ENCODE data around the gene CCDC91.
"Not testable (repeated sequence)": the region's sequence is repeated elsewhere in the genome, so short reads cannot be mapped to it uniquely, and the experiment has no call there.

CCDC91 gene

DNA sequence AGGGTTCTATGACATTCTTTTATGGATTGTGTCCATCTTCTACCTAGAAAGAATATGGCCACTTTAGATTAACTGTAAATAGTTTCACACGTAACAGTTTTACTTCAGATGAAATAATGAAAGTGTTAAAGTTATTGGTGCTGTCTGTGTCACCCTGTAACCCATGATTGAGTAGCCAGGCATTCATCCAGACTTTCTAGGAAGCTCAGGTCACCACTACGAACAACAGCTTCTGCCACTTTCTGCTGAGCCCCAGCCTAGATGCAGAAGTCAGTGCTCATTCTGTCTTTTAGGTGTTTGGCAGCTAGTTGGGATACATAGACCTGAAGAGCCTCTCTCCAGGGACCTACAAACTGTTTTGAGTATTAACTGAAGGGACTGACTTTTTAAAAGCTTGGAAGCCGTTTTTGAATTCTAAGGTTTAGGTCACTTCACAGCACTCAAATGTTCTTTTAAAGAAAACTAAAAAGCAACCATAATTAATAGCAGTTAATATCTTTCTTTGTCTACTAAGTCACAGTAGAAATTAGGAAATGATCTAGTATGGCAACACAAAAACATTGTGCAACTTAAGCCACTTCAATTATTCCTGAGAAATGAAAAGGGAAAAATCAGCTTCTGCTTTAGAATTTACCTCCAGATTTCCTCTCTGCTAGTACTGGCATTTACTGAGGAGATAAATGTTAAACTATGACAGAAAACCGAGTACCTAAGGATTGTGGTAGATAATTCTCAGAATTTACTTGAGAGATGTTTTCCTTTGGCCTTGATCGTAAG lies 266.9 kb downstream of the CCDC91 start:
- 100% methylated on average over 2 of the region's 5 CpGs for WGBS (ENCODE audit: insufficient coverage)
- no peaks in the 10 kb centered on the region for H3K4me1 ChIP-seq (ENCODE audit: control extremely low read depth in 1 of 4, control insufficient read depth in 4 of 4, insufficient read depth in 4 of 4, low read length in 3 of 4)
- no peak for DNase-seq
- CTCF ChIA-PET: no interaction called here
- POLR2A ChIA-PET: no interaction called here
- no peaks in the 10 kb centered on the region for H3K27me3 ChIP-seq (replicated peaks in 2 of 5; ENCODE audit: control insufficient read depth in 4 of 5, insufficient read depth in 5 of 5, low read length in 4 of 5)
- H3K27ac ChIP-seq (ENCODE audit: insufficient read depth in 1 of 2, low read depth in 1 of 2, low read length in 2 of 2, poor library complexity in 1 of 2, severe bottlenecking in 2 of 2): no peak overlapping the region
- peaks cover 0 to 17% (median 5%) of the 10 kb centered on the region in 4 experiments for H3K36me3 ChIP-seq (ENCODE audit: control insufficient read depth in 4 of 4, insufficient read depth in 4 of 4, low read length in 3 of 4)
- no peaks in the 10 kb centered on the region for H3K9me3 ChIP-seq (ENCODE audit: control extremely low read depth in 1 of 5, control insufficient read depth in 4 of 5, insufficient read depth in 2 of 5, low read depth in 1 of 5, low read length in 4 of 5)
- H3K4me3 ChIP-seq (ENCODE audit: control insufficient read depth in 1 of 7, extremely low read depth in 1 of 7, insufficient read depth in 4 of 7, low read depth in 2 of 7, low read length in 6 of 7): no peak overlapping the region

DNA sequence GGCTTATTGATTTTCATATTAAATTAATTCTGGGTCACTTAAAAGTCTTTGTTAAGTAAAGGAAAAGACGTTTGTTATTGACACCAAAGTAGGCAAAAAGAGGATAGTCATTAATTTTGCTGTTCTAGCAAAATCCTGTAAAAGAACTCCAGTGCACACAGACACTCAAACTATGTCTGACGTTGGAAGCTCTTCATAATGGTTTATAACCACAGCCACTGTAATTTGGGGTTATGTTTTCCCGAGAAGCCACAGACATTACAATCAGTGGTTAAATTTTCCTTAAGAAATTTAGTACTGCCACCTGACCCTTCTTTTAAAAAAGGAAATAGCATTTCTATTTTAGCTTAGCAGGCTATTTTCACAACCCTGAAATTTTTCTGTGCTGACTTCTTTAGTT lies 267.5 kb downstream of the CCDC91 start:
- no peaks in the 10 kb centered on the region for H3K9me3 ChIP-seq (ENCODE audit: control extremely low read depth in 1 of 5, control insufficient read depth in 4 of 5, insufficient read depth in 2 of 5, low read depth in 1 of 5, low read length in 4 of 5)
- no peaks in the 10 kb centered on the region for H3K4me1 ChIP-seq (ENCODE audit: control extremely low read depth in 1 of 4, control insufficient read depth in 4 of 4, insufficient read depth in 4 of 4, low read length in 3 of 4)
- H3K36me3 ChIP-seq (ENCODE audit: control insufficient read depth in 4 of 4, insufficient read depth in 4 of 4, low read length in 3 of 4): peaks cover 0 to 17% (median 4%) of the 10 kb centered on the region in 4 experiments
- POLR2A ChIA-PET: no interaction called here
- DNase-seq: no peak
- H3K4me3 ChIP-seq (ENCODE audit: control insufficient read depth in 1 of 7, extremely low read depth in 1 of 7, insufficient read depth in 4 of 7, low read depth in 2 of 7, low read length in 6 of 7): no peak overlapping the region
- CTCF ChIA-PET: no interaction called here
- WGBS (ENCODE audit: insufficient coverage): 100% methylated on average over 3 of the region's 3 CpGs
- H3K27me3 ChIP-seq (replicated peaks in 2 of 5; ENCODE audit: control insufficient read depth in 4 of 5, insufficient read depth in 5 of 5, low read length in 4 of 5): no peaks in the 10 kb centered on the region
- H3K27ac ChIP-seq (ENCODE audit: insufficient read depth in 1 of 2, low read depth in 1 of 2, low read length in 2 of 2, poor library complexity in 1 of 2, severe bottlenecking in 2 of 2): no peak overlapping the region

DNA sequence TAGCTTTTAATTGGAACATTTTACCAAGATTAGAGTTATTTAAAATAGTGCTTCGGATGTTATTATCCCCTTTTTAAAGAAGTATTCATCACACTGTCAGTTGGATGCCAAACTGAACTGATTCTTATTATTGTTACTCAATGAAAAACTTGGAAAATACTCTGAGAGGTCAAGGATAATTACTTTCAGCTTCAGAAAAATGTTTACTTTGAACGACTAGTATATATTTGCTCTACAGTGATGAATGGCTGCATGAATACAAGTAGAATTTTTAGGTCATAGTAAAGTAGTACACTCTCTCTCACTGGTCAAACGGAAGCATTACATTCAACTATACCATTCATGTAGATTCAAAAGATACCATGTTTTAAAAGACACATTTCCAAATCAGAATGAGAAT lies 269.2 kb downstream of the CCDC91 start:
- H3K4me1 ChIP-seq (ENCODE audit: control extremely low read depth in 1 of 4, control insufficient read depth in 4 of 4, insufficient read depth in 4 of 4, low read length in 3 of 4): no peaks in the 10 kb centered on the region
- H3K27me3 ChIP-seq (replicated peaks in 2 of 5; ENCODE audit: control insufficient read depth in 4 of 5, insufficient read depth in 5 of 5, low read length in 4 of 5): no peaks in the 10 kb centered on the region
- H3K9me3 ChIP-seq (ENCODE audit: control extremely low read depth in 1 of 5, control insufficient read depth in 4 of 5, insufficient read depth in 2 of 5, low read depth in 1 of 5, low read length in 4 of 5): no peaks in the 10 kb centered on the region
- ChIA-PET CTCF (interaction anchor here (1.1 kb wide), 1 partner anchor 21 kb away, joined by 3 read pairs; no protein-coding TSS in a partner anchor), POLR2A (no interaction called here)
- no peak overlapping the region for H3K27ac ChIP-seq (ENCODE audit: insufficient read depth in 1 of 2, low read depth in 1 of 2, low read length in 2 of 2, poor library complexity in 1 of 2, severe bottlenecking in 2 of 2)
- no peak for DNase-seq
- H3K4me3 ChIP-seq (ENCODE audit: control insufficient read depth in 1 of 7, extremely low read depth in 1 of 7, insufficient read depth in 4 of 7, low read depth in 2 of 7, low read length in 6 of 7): no peak overlapping the region
- H3K36me3 ChIP-seq (ENCODE audit: control insufficient read depth in 4 of 4, insufficient read depth in 4 of 4, low read length in 3 of 4): peaks cover 4 to 13% (median 8%) of the 10 kb centered on the region in 4 experiments
- no CpG with 5 or more reads among the region's 3 CpGs for WGBS (ENCODE audit: insufficient coverage)

DNA sequence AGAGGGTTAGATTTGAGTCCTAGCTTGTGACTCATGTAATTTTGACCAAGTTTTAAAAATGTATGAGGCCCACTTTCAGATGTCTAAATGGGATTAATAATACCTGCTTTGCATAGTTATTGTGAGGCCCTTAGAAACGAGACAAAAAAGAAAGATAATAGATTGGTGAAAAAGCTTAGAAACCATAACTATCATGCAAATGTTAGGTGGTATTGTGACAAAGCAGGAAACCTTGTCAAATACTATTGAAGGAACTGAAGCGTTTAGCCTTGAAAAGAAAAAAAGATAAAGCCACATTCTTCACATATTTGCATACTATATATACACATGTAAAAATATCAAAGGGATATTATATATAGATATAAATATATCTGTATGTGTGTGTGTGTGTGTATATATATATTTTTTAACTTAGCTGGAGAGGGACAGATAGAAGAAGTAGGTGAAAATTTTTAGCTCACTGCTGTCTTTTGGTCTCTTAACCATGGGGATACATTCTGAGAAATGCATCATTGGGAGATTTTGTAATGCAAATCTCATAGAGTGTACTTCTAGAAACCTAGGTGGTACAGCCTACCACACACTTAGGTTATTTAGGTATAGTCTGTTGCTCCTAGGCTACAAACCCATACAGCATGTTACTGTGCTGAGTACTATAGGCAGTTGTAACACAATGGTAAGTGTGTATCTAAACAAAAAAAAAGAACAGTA lies 270.3 kb downstream of the CCDC91 start:
- DNase-seq: no peak
- Histone ChIP-seq H3K4me1 (ENCODE audit: control extremely low read depth in 1 of 4, control insufficient read depth in 4 of 4, insufficient read depth in 4 of 4, low read length in 3 of 4) (no peaks in the 10 kb centered on the region), H3K27me3 (replicated peaks in 2 of 5; ENCODE audit: control insufficient read depth in 4 of 5, insufficient read depth in 5 of 5, low read length in 4 of 5) (no peaks in the 10 kb centered on the region), H3K9me3 (ENCODE audit: control extremely low read depth in 1 of 5, control insufficient read depth in 4 of 5, insufficient read depth in 2 of 5, low read depth in 1 of 5, low read length in 4 of 5) (no peaks in the 10 kb centered on the region), H3K27ac (ENCODE audit: insufficient read depth in 1 of 2, low read depth in 1 of 2, low read length in 2 of 2, poor library complexity in 1 of 2, severe bottlenecking in 2 of 2) (no peak overlapping the region), H3K36me3 (ENCODE audit: control insufficient read depth in 4 of 4, insufficient read depth in 4 of 4, low read length in 3 of 4) (peaks cover 5 to 15% (median 10%) of the 10 kb centered on the region in 4 experiments), H3K4me3 (ENCODE audit: control insufficient read depth in 1 of 7, extremely low read depth in 1 of 7, insufficient read depth in 4 of 7, low read depth in 2 of 7, low read length in 6 of 7) (no peak overlapping the region)
- no CpG with 5 or more reads among the region's 2 CpGs for WGBS (ENCODE audit: insufficient coverage)
- CTCF ChIA-PET: no interaction called here
- POLR2A ChIA-PET: no interaction called here

DNA sequence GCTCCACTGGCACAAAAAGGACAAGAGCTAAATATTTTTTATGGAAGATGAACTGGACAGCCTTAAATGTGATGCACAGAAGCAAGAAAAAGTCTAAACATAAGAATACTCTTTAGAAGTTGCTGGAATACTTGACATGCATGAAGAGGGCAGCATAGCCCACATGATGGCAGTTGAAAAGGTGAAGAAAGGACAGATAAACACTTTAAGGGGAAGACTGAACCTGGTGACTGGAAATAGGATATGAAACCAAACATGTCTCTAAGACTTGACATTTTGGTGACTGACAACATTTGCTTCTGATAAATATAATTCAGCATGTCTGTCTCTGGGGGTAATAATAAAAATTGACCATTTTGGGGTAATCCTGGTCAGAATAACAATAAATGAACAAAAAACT lies 273.1 kb downstream of the CCDC91 start:
- H3K9me3 ChIP-seq (ENCODE audit: control extremely low read depth in 1 of 5, control insufficient read depth in 4 of 5, insufficient read depth in 2 of 5, low read depth in 1 of 5, low read length in 4 of 5): no peaks in the 10 kb centered on the region
- no peak overlapping the region for H3K27ac ChIP-seq (ENCODE audit: insufficient read depth in 1 of 2, low read depth in 1 of 2, low read length in 2 of 2, poor library complexity in 1 of 2, severe bottlenecking in 2 of 2)
- no peak overlapping the region for H3K4me3 ChIP-seq (ENCODE audit: control insufficient read depth in 1 of 7, extremely low read depth in 1 of 7, insufficient read depth in 4 of 7, low read depth in 2 of 7, low read length in 6 of 7)
- H3K4me1 ChIP-seq (ENCODE audit: control extremely low read depth in 1 of 4, control insufficient read depth in 4 of 4, insufficient read depth in 4 of 4, low read length in 3 of 4): no peaks in the 10 kb centered on the region
- CTCF ChIA-PET: no interaction called here
- POLR2A ChIA-PET: no interaction called here
- H3K27me3 ChIP-seq (replicated peaks in 2 of 5; ENCODE audit: control insufficient read depth in 4 of 5, insufficient read depth in 5 of 5, low read length in 4 of 5): no peaks in the 10 kb centered on the region
- peaks cover 5 to 15% (median 10%) of the 10 kb centered on the region in 4 experiments for H3K36me3 ChIP-seq (ENCODE audit: control insufficient read depth in 4 of 4, insufficient read depth in 4 of 4, low read length in 3 of 4)
- no peak for DNase-seq

DNA sequence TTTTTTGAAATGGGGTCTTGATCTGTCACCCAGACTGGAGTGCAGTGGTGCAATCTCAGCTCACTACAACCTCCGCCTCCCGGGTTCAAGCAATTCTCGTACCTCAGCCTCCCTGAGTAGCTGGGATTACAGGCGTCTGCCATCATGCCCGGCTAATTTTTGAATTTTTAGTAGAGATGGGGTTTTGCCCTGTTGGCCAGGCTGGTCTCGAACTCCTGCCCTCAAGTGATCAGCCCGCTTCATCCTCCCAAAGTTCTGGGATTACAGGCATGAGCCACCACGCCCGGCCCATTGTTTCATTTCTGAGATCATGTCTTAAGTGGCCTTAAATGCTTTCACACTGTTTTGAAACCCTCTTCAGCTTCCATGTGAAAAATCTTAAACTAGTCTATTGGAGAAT lies 281.5 kb downstream of the CCDC91 start:
- POLR2A ChIA-PET: not testable (repeated sequence)

DNA sequence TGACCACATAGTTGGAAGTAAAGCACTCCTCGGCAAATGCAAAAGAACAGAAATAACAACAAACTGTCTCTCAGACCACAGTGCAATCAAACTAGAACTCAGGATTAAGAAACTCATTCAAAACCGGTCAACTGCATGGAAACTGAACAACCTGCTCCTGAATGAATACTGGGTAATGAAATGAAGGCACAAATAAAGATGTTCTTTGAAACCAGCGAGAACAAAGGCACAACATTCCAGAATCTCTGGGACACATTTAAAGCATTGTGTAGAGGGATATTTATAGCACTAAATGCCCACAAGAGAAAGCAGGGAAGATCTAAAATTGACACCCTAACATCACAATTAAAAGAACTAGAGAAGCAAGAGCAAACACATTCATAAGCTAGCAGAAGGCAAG lies 285.9 kb downstream of the CCDC91 start:
- H3K4me3 ChIP-seq (ENCODE audit: control insufficient read depth in 1 of 7, extremely low read depth in 1 of 7, insufficient read depth in 4 of 7, low read depth in 2 of 7, low read length in 6 of 7); CTCF ChIA-PET; H3K27me3 ChIP-seq (replicated peaks in 2 of 5; ENCODE audit: control insufficient read depth in 4 of 5, insufficient read depth in 5 of 5, low read length in 4 of 5); H3K27ac ChIP-seq (ENCODE audit: insufficient read depth in 1 of 2, low read depth in 1 of 2, low read length in 2 of 2, poor library complexity in 1 of 2, severe bottlenecking in 2 of 2); DNase-seq; POLR2A ChIA-PET; H3K36me3 ChIP-seq (ENCODE audit: control insufficient read depth in 4 of 4, insufficient read depth in 4 of 4, low read length in 3 of 4); H3K4me1 ChIP-seq (ENCODE audit: control extremely low read depth in 1 of 4, control insufficient read depth in 4 of 4, insufficient read depth in 4 of 4, low read length in 3 of 4); H3K9me3 ChIP-seq (ENCODE audit: control extremely low read depth in 1 of 5, control insufficient read depth in 4 of 5, insufficient read depth in 2 of 5, low read depth in 1 of 5, low read length in 4 of 5): not testable (repeated sequence)
- 100% methylated on average over 1 of the region's 3 CpGs for WGBS (ENCODE audit: insufficient coverage)

More for the DNA sequence above, 281.5 kb downstream of the CCDC91 start:
- H3K9me3 ChIP-seq (ENCODE audit: control extremely low read depth in 1 of 5, control insufficient read depth in 4 of 5, insufficient read depth in 2 of 5, low read depth in 1 of 5, low read length in 4 of 5); H3K4me1 ChIP-seq (ENCODE audit: control extremely low read depth in 1 of 4, control insufficient read depth in 4 of 4, insufficient read depth in 4 of 4, low read length in 3 of 4); H3K27ac ChIP-seq (ENCODE audit: insufficient read depth in 1 of 2, low read depth in 1 of 2, low read length in 2 of 2, poor library complexity in 1 of 2, severe bottlenecking in 2 of 2); H3K36me3 ChIP-seq (ENCODE audit: control insufficient read depth in 4 of 4, insufficient read depth in 4 of 4, low read length in 3 of 4); H3K27me3 ChIP-seq (replicated peaks in 2 of 5; ENCODE audit: control insufficient read depth in 4 of 5, insufficient read depth in 5 of 5, low read length in 4 of 5); CTCF ChIA-PET; H3K4me3 ChIP-seq (ENCODE audit: control insufficient read depth in 1 of 7, extremely low read depth in 1 of 7, insufficient read depth in 4 of 7, low read depth in 2 of 7, low read length in 6 of 7); DNase-seq: not testable (repeated sequence)
- WGBS (ENCODE audit: insufficient coverage): 95% methylated on average over 6 of the region's 9 CpGs

Measured in common myeloid progenitor, CD34-positive (primary cell).